OCI-LY7 (cell line): ENCODE measurements around the gene LHFPL2. TPM values are rescaled to one million over a fixed set of nuclear protein-coding genes. Genes with fewer than 3 reads are reported as not detected.

Source experiments
- BruUV-seq: library from RNA; stranded (reverse); fragments of 400-500 nt; replicated peaks from 2 replicates; lab custom pipeline; 2021; lab: Mats Ljungman, UMichigan
- CTCF ChIA-PET: fragments of 300-600 bp; sonication (Branson Sonifier 250); formaldehyde crosslinking; loops from one replicate; lab custom pipeline; 2022; ENCODE audit warnings: antibody characterized with exemption; ENCODE audit not compliant: unreplicated experiment; lab: Charles Lee
- POLR2A ChIA-PET: fragments of 300-600 bp; sonication (Branson Sonifier 250); formaldehyde crosslinking; loops from one replicate; lab custom pipeline; 2022; ENCODE audit warnings: antibody characterized with exemption; lab: Charles Lee
- DNase-seq: peaks from one replicate; pipeline ENCODE4 v3.0.0-alpha.2; 2015; ENCODE audit warnings: low spot score
- H2AFZ ChIP-seq: fragments of 200-600 bp; sonication (generic), shearing (Covaris generic); 2 replicates; pipeline ENCODE4 v1.6.1; 2014; ENCODE audit warnings: mild to moderate bottlenecking, antibody characterized with exemption, low read length, moderate library complexity
- H3K27ac ChIP-seq: fragments of 200-600 bp; sonication (generic); 2 replicates; pipeline ENCODE4 v1.5.1; 2014; ENCODE audit warnings: mixed run types, low read depth, mild to moderate bottlenecking, moderate library complexity, low read length, inconsistent platforms; ENCODE audit not compliant: poor library complexity, severe bottlenecking
- H3K36me3 ChIP-seq: fragments of 200-600 bp; sonication (generic); 2 replicates; pipeline ENCODE4 v1.6.1; 2014; ENCODE audit warnings: mild to moderate bottlenecking, antibody characterized with exemption, low read length, moderate library complexity, mixed read lengths; ENCODE audit not compliant: insufficient read depth
- H3K4me1 ChIP-seq: fragments of 200-600 bp; sonication (generic); 2 replicates; pipeline ENCODE4 v1.5.1; 2014; ENCODE audit warnings: mild to moderate bottlenecking, low read length; ENCODE audit not compliant: insufficient read depth, poor library complexity, severe bottlenecking
- H3K4me2 ChIP-seq: fragments of 200-600 bp; sonication (generic); 2 replicates; pipeline ENCODE4 v1.6.1; 2014; ENCODE audit warnings: mild to moderate bottlenecking, low read length
- H3K4me3 ChIP-seq: fragments of 200-600 bp; sonication (generic); 2 replicates; pipeline ENCODE4 v1.5.1; 2014; ENCODE audit warnings: mild to moderate bottlenecking, low read depth, low read length; ENCODE audit not compliant: poor library complexity, severe bottlenecking
- H3K79me2 ChIP-seq: fragments of 200-600 bp; sonication (generic); 2 replicates; pipeline ENCODE4 v1.6.1; 2016; ENCODE audit warnings: low read depth, mild to moderate bottlenecking, low read length, moderate library complexity, mixed read lengths; ENCODE audit not compliant: insufficient read depth
- H3K9me2 ChIP-seq: fragments of 200-600 bp; sonication (generic); 2 replicates; pipeline ENCODE4 v1.6.1; 2016; ENCODE audit warnings: mild to moderate bottlenecking, low read length, mixed read lengths; ENCODE audit not compliant: insufficient read depth
- H3K9me3 ChIP-seq: fragments of 200-600 bp; sonication (generic); 2 replicates; pipeline ENCODE4 v1.6.1; 2014; ENCODE audit warnings: mild to moderate bottlenecking, mixed run types, low read length, mixed read lengths
- H4K20me1 ChIP-seq: fragments of 200-600 bp; sonication (generic); 2 replicates; pipeline ENCODE4 v1.6.1; 2014; ENCODE audit warnings: mild to moderate bottlenecking, antibody characterized with exemption, low read length, moderate library complexity, mixed read lengths; ENCODE audit not compliant: insufficient read depth
- CTCF ChIP-seq: fragments of 200-600 bp; sonication (generic); conservative IDR thresholded peaks from 2 replicates; pipeline ENCODE4 v1.5.1; 2014; ENCODE audit warnings: mild to moderate bottlenecking, antibody characterized with exemption, low read length, moderate library complexity, mixed read lengths
- EZH2phosphoT487 ChIP-seq: fragments of 200-600 bp; sonication (generic); IDR thresholded peaks from 2 replicates; pipeline ENCODE4 v1.6.1; 2018; ENCODE audit warnings: low read depth, borderline replicate concordance, mild to moderate bottlenecking, mixed run types, antibody characterized with exemption, low read length, moderate library complexity, mixed read lengths
- intact Hi-C: fragments of 100-400 bp; cut with micrococcal nuclease; formaldehyde crosslinking; loops from one replicate; pipeline ENCODE4 v1.10.0; 2022; ENCODE audit not compliant: unreplicated experiment
- total RNA-seq, 2 experiments: library from RNA; depleted of rRNA in 1 of 2; stranded (reverse); fragments of >200 nt in 1 of 2; shearing (Covaris generic) in 1 of 2; gene quantifications; 2 replicates each; pipeline ENCODE4 v1.2.3, GENCODE V29; 2014 to 2022

The LHFPL2 gene
- total RNA-seq, 2 experiments from 2014 or later, result 12.2 to 24.0 TPM

- POLR2A ChIA-PET, result interaction anchor here (1.0 kb wide), 1 partner anchor 29 kb away, joined by 3 read pairs; no protein-coding TSS in a partner anchor
- intact Hi-C loops, result no loop called here
Observed at GRCh38 chr5:78592735-78593386, 55.7 kb downstream of the LHFPL2 start.

GRCh38 chr5:78591972-78592700 is 56.4 kb downstream of the LHFPL2 start:
- H3K36me3 ChIP-seq, result peaks cover 26% of the 10 kb centered on the region
- POLR2A ChIA-PET, result interaction anchor here (0.7 to 1.0 kb wide), 2 partner anchors 15 to 28 kb away, joined by 3 read pairs; no protein-coding TSS in a partner anchor
- no peaks in the 10 kb centered on the region for H3K79me2 ChIP-seq
- no peak overlapping the region for H3K4me2 ChIP-seq
- H4K20me1 ChIP-seq, result no peaks in the 10 kb centered on the region
- BruUV-seq, result no TSS peak
- no peak overlapping the region for H3K4me3 ChIP-seq
- H3K27ac ChIP-seq, result no peak overlapping the region
- CTCF ChIA-PET, result interaction anchor here (0.9 kb wide), 1 partner anchor 9 kb away, joined by 3 read pairs; no protein-coding TSS in a partner anchor
- peaks cover 7% of the 10 kb centered on the region for H3K4me1 ChIP-seq
- H3K9me3 ChIP-seq, result no peaks in the 10 kb centered on the region
- TF ChIP-seq EZH2phosphoT487 (no peak), CTCF (no peak)
- intact Hi-C loops, result no loop called here
- no peak overlapping the region for H2AFZ ChIP-seq
- no peak for DNase-seq
- no peaks in the 10 kb centered on the region for H3K9me2 ChIP-seq

More at GRCh38 chr5:78592735-78593386, 55.7 kb downstream of the LHFPL2 start:
- BruUV-seq, result no TSS peak
- H3K27ac ChIP-seq, result no peak overlapping the region
- H2AFZ ChIP-seq, result no peak overlapping the region
- H4K20me1 ChIP-seq, result no peaks in the 10 kb centered on the region
- CTCF ChIA-PET, result interaction anchor here (0.9 kb wide), 1 partner anchor 8 kb away, joined by 3 read pairs; no protein-coding TSS in a partner anchor
- TF ChIP-seq EZH2phosphoT487 (no peak), CTCF (no peak)
- no peak overlapping the region for H3K4me2 ChIP-seq
- no peaks in the 10 kb centered on the region for H3K79me2 ChIP-seq
- H3K4me3 ChIP-seq, result no peak overlapping the region
- no peak for DNase-seq
- H3K36me3 ChIP-seq, result peaks cover 19% of the 10 kb centered on the region
- no peaks in the 10 kb centered on the region for H3K9me2 ChIP-seq
- H3K4me1 ChIP-seq, result peaks cover 7% of the 10 kb centered on the region
- no peaks in the 10 kb centered on the region for H3K9me3 ChIP-seq
